ENCODE data around the gene MATK.
"Not testable (repeated sequence)": the region's sequence is repeated elsewhere in the genome, so short reads cannot be mapped to it uniquely, and the experiment has no call there.

Gene MATK

DNA sequence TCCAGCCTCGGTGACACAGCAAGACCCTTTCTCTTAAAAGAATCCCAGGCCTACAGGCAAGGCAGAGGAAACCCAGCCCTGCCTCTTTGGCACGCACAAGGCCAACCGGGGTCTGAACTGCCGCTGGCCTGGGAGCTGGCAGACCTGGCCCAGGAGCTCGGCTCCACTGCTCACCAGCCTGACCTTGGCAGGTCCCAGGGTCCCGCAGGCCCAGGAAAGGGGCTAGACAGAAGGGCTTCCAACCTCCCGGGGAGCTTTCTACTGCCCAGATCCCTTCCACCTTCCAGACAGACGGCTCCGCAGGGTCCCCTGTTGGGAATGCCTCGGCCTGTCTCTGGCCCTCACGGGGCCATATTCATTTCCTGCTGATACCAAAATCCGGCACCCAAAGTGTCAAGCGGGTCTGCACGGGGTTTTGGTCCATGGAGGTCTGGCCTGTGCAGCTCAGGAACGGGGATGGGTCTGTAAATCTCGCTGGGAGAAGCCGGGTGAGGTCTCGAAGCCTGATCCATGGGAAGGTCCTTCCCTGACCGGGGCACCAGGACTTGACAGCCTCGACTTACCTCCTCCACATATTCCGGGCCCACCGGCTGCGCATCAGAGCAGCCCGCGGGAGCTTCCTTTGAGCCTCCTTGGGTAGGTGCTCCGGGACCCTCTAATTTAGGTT is 36.6 kb upstream of the MATK start:
- TF ChIP-seq POLR2A (IDR thresholded peaks at IDR 0.05; ENCODE audit: low read depth, low read length): no peak
- no peak for FAIRE-seq

DNA sequence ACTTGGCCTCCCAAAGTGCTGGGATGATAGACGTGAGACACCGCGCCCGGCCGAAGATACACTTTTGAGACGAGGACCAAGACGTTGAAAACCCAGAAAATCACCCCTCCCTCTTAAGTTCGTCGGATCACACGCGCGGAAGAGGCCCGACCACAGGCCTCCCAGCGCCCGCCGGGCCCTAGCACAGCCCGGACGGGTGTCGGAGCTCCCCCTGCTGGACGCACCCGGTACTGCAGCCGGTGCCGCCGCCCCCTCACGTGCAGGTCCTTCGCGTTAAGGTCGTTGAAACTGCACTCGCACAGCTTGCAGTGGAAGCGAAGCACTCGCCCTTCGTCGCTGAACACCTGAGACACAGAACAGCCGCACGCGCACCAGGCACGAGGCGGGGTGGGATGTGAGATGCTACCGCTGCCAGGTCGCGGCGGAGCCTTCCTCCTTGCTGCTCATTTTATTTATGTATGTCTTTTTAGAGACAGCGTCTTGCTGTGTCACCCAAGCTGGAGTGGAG is 35.7 kb upstream of the MATK start:
- TF ChIP-seq POLR2A (IDR thresholded peaks at IDR 0.05; ENCODE audit: low read depth, low read length): no peak
- FAIRE-seq (no peak), DNase-seq (ENCODE audit: insufficient read length, low spot score) (peak; percentile 61)

More for the DNA sequence above, 36.6 kb upstream of the MATK start:
- no peak for DNase-seq (ENCODE audit: insufficient read length, low spot score)

DNA sequence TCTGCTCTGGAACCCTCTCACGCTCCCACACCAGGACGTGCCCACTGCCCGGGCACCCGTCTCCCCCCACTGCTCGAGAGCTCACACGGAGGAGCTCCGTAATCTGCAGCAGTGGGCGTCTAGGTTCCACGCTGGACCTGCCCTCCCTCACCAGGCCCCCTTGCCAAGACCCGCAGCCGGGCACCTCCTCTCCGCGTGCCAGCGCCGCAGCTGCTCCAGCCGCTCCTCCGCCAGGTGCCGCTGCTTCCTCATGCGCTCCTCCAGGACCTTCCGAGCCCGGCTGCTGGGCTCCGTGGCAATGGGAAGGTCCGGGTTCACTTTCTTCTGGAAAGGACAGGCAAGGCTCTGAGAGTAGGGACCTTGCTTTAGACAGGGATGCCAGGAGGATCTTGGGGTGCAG is 35.0 kb upstream of the MATK start:
- no peak for FAIRE-seq
- no peak for TF ChIP-seq POLR2A (IDR thresholded peaks at IDR 0.05; ENCODE audit: low read depth, low read length)
- DNase-seq (ENCODE audit: insufficient read length, low spot score): no peak

DNA sequence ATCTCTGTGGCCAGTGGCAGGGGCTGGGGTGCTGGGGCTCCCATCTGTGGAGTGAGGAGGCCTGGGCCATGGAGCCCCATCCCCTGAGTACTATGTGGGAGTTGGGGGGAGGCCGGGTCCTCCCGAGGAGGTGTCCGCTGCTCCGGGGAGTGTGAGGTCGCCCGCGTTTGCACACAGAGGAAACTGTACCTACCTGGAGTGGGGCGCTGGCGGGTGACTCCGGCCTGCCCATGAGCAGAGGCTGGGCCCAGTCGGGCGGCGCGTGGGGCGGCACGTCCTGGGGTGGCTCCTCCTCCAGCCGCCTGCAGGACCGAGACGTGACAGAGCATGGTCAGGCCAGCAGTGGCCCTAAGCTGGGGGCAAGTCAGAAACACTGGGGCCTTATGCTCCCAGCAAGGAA is 33.8 kb upstream of the MATK start:
- FAIRE-seq (no peak), DNase-seq (ENCODE audit: insufficient read length, low spot score) (no peak)
- TF ChIP-seq POLR2A (IDR thresholded peaks at IDR 0.05; ENCODE audit: low read depth, low read length): no peak

DNA sequence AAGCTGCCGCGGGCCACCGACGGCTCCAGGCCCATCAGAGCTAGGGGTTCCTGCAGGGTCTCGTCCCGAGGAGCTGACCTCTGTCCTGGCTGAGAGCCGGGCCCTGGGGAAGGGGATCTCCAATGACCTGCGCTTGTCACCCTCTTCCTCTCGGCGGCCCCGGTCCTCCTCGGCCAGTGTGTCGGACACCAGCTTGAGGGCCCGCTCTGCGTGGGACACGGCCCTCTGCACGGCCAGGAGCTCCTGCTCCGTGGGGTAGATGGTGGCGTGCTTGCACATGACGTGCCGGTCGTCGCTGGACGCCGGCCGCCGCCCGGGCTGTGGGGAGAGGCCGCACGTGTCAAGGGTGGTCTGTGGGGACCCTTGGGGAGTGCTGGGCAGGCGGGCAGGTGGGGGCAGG is 32.7 kb upstream of the MATK start:
- FAIRE-seq: no peak

DNA sequence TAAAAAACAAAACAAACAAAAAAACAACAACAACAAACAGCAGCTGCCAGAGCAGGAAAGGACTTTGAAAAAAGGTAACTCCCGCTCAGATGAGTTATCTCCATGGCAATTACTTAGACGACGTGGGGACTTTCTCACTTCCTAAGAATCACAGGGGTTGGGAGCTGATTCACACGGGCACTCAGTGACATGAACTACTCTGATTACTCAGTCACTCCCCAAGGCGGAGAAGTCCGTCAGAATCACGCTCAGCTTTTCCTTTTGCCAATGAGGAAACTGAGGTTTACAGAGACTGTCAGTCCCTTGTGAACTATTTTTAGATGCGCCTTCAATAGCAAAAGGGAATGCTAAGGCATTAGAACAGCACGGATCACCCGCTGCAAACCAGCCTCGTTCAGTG is 32.3 kb upstream of the MATK start:
- no peak for TF ChIP-seq POLR2A (IDR thresholded peaks at IDR 0.05; ENCODE audit: low read depth, low read length)
- FAIRE-seq (no peak), DNase-seq (ENCODE audit: insufficient read length, low spot score) (peak; percentile 60)

More for the DNA sequence above, 32.7 kb upstream of the MATK start:
- DNase-seq (ENCODE audit: insufficient read length, low spot score): no peak
- no peak for TF ChIP-seq POLR2A (IDR thresholded peaks at IDR 0.05; ENCODE audit: low read depth, low read length)

DNA sequence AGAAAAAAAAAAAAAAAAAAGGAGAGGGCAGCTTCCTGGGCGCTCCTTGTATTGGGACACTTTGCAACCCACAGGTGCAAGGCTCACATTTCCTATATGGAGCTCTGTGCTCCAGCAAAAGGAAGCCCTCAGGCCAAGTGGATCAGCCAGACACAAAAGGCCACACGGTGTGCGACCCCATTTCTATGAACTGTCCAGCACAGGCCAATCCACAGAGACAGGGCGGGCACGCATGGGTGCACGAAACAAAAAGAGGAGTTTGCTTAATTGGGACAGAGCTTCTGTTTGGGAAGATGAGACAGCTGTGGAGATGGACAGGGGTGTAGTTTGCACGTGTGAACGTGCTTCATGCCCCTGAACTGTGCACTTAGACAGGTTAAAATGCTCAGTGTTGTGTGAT is 31.6 kb upstream of the MATK start:
- TF ChIP-seq POLR2A (IDR thresholded peaks at IDR 0.05; ENCODE audit: low read depth, low read length): no peak
- no peak for FAIRE-seq
- no peak for DNase-seq (ENCODE audit: insufficient read length, low spot score)

DNA sequence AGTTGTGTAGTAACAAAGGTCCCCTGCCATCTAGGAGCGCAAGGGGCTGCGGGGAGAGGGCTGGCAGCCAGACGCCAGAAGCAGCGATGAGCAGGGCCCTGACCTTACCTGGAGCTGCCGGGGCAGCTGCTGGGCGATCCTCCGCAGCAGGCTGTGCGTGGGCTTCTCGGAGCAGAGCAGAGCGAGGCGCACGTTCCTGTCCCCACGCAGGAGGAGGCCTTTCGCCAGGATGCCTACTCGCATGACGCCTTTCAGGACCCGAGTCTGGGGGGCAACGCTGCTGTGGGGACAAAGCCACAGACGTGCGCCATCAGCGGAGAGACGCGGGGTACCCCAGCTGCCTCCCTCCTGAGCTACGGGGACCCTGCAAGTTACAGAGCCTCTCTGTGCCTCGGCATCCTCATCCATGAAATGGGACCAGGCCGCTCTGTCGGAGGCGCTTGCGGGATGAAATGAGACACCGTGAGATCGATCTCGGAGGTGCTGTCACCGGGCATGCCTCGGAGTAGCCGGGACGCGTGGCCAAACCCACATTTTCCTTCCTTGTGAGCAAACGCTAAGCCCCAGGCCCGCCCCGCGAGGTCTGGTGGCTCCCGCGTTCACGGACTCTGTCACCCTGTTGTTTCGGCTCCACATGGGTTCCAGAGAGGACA is 30.5 kb upstream of the MATK start:
- DNase-seq (ENCODE audit: insufficient read length, low spot score) (no peak), FAIRE-seq (no peak)
- no peak for TF ChIP-seq POLR2A (IDR thresholded peaks at IDR 0.05; ENCODE audit: low read depth, low read length)

DNA sequence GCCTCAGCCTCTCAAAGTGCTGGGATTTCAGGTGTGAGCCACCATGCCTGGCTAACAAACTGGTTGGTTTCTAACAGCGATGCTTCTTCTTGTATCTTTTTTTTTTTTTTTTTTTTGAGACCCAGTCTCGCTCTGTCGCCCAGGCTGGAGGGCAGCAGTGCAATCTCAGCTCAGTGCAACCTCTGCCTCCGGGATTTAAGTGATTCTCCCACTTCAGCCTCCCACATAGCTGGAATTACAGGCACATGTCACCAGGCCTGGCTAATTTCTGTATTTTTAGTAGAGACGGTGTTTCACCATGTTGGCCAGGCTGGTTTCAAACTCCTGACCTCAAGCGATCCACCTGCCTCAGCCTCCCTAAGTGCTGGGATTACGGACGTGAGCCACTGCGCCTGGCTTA is 30.0 kb upstream of the MATK start:
- FAIRE-seq; DNase-seq (ENCODE audit: insufficient read length, low spot score): not testable (repeated sequence)

DNA sequence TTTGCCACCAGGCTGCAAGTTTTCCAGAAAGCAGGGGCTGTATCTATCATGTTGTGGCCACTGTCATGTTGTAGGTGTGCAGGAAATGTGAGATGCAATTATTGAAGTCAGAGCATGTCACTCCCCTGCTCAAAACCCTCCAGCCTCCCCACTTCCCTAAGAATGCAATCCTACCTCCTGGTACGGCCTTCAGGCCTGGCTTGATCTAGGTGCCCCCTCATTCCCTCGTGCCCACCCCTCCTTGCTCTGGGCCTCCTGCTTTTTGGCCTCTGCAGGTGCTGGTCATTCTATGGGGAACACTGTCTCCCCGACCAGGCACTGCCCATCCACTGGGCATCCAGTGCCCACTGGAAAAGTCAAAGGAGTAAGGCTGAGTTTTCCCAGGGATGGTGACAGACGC is 28.5 kb upstream of the MATK start:
- no peak for TF ChIP-seq POLR2A (IDR thresholded peaks at IDR 0.05; ENCODE audit: low read depth, low read length)
- DNase-seq (ENCODE audit: insufficient read length, low spot score): no peak
- FAIRE-seq: no peak

DNA sequence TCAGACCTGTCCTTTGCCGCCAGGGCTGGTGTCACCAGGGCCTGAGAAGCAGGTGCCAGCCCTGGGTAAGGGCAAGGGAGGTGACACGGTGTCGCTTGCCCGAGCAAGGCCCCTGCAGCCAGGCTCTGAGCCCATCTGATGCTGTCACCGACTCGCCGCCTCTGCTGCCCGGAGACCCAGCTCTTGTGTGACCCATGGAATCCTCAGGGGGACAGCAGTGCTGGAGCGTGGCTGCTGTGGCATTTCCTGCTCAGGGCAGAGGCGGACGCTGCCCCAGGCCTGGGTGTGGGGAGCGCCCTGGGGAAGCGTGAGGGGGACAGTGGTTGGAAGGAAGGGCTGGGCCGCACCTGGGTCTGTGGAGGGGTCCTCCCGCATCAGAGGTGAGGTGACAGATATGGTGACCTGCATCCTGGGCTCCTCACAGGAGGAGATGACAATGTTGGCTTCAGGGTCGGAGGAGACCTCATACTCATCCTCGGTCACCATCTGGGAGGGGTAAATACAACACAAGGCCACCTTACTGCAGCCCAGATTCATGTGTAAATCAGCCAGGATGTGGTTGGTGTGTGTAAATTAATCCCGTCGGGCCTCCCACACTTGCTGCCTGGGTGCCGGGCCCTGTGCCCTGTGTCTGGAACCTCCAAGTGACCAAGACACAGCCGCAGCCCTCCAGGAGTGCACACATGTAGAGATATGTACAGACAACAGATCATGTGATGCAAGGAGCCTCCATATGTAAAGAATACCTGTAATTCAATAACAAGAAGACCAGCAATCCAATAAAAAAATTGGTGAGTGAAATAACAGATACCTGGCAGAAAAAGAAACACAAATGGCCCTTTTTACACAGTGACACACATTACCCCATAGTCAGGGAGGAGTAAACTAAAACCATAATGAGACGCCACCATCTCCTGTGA is 27.6 kb upstream of the MATK start:
- TF ChIP-seq POLR2A (IDR thresholded peaks at IDR 0.05; ENCODE audit: low read depth, low read length): no peak
- FAIRE-seq (no peak), DNase-seq (ENCODE audit: insufficient read length, low spot score) (no peak)

DNA sequence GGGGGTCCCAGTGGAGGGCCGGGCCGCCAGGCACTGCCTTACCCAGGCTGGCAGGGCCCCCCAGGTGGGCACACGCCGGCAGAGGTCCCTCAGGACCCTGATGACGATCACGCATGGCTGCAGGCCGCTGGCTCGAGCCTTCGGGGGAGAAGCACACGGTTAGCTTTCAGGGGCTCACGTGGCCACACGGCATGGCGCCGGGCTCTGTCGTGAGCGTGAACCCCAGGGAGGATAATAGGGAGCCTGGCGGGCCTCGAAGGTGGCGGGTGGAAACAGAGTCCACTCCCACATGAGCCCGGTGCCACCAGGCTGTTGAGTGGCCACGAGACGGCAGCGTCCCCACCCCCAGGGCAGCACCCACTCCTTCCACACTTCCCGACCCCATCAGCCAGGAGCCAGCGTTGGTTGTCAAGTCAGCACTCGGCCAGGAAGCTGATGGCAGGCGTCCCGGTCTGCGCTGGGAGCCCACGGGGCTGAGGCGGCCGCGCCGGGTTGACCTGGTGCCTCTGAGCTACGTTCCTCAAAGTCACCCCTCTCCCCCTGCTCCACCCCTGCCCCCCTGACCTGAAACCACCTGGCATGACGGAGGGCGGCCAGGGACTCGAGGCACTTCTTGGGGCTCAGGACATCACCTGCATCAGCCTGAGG is 24.7 kb upstream of the MATK start:
- no peak for FAIRE-seq
- no peak for TF ChIP-seq POLR2A (IDR thresholded peaks at IDR 0.05; ENCODE audit: low read depth, low read length)
- DNase-seq (ENCODE audit: insufficient read length, low spot score): no peak

DNA sequence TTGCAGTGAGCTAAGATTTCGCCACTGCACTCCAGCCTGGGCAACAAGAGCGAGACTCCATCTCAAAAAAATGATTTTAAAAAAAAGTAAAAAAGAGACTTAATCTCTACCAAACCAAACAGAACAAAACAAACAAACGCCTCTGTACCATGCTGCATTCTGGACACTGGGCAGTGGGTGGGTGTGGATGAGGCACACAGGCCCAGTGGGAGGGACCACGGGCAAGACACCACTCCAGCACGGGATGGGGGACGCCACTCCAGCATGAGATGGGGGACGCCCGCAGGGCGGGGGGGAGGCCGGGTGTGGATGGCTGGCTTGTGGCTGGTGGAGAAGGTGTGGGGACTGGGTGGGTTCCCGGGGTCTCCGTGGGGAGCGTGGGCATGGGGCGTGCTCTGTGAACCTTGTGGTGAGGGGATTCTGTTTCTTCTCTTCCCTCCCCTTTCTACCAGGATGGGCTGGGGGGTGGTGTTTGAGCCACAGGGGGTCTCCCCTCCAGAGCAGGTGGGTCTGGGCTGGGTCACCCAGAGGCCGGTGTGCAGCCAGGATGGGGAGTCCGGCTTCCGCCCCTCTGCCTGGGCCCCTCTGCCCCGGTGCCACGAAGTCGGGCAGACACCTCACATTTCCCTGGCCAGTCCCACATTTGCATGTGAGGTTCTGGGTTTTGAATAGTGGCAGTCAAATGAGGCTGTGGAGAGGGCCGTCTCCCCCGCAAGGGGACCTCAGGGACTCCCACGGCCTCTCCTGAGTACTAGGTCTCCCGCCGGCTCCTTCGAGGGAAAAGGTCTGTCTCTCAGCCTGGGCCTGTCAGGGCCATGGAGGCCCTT is 23.9 kb upstream of the MATK start:
- DNase-seq (ENCODE audit: insufficient read length, low spot score) (no peak), FAIRE-seq (no peak)
- TF ChIP-seq POLR2A (IDR thresholded peaks at IDR 0.05; ENCODE audit: low read depth, low read length): no peak

Data from H54 (cell line).